Natural killer cell treated with Interleukin-12 subunit alpha and Interleukin-12 subunit beta and Interleukin-15 and Interleukin-18, amount 100 ng/mL, for 72 hours (primary cell): ENCODE measurements around the gene PIEZO2. TPM values are rescaled to one million over a fixed set of nuclear protein-coding genes. Genes with fewer than 3 reads are reported as not detected.
A peak's percentile ranks its signal among the peaks of the same experiment; 100 is the strongest.
"Not testable (repeated sequence)": the region's sequence is repeated elsewhere in the genome, so short reads cannot be mapped to it uniquely, and the experiment has no call there.

ENCODE experiments used
- ATAC-seq, 2 donors: fragments of 150-1000 bp; cut with Tn5 transposase in 1 of 2; sonication (Bioruptor Pico), chemical (Tn5 transposase) in 1 of 2; 2 replicates each; pipeline ENCODE4 v1.10.0; 2021
- DNase-seq: peaks from one replicate; pipeline ENCODE4 v3.0.0; 2022; ENCODE audit warnings: low spot score
- H3K27ac Mint-ChIP-seq, 2 donors: 1 replicate in 1 of 2; 2 replicates in 1 of 2; pipeline ENCODE4 v1.8.0; 2022; ENCODE audit warnings: mixed read lengths in 2 of 2, mild to moderate bottlenecking in 1 of 2, moderate library complexity in 1 of 2
- H3K27me3 Mint-ChIP-seq, 2 donors: 1 replicate in 1 of 2; 2 replicates in 1 of 2; pipeline ENCODE4 v1.8.0; 2022; ENCODE audit warnings: mixed read lengths in 2 of 2
- H3K36me3 Mint-ChIP-seq: one replicate; pipeline ENCODE4 v1.8.0; 2022; ENCODE audit warnings: mixed read lengths
- H3K4me1 Mint-ChIP-seq, 2 donors: 1 replicate in 1 of 2; 2 replicates in 1 of 2; pipeline ENCODE4 v1.8.0; 2022; ENCODE audit warnings: low read depth in 2 of 2, mixed read lengths in 2 of 2, mild to moderate bottlenecking in 1 of 2
- H3K4me3 Mint-ChIP-seq: one replicate; pipeline ENCODE4 v1.8.0; 2022; ENCODE audit warnings: mixed read lengths
- H3K9me3 Mint-ChIP-seq: 2 replicates; pipeline ENCODE4 v1.8.0; 2022; ENCODE audit warnings: mixed read lengths
- total RNA-seq, 2 donors: library from RNA; stranded (reverse); gene quantifications; one replicate each; pipeline ENCODE4 v1.2.3, GENCODE V29; 2022

The PIEZO2 gene
- total RNA-seq = not detected

DNA sequence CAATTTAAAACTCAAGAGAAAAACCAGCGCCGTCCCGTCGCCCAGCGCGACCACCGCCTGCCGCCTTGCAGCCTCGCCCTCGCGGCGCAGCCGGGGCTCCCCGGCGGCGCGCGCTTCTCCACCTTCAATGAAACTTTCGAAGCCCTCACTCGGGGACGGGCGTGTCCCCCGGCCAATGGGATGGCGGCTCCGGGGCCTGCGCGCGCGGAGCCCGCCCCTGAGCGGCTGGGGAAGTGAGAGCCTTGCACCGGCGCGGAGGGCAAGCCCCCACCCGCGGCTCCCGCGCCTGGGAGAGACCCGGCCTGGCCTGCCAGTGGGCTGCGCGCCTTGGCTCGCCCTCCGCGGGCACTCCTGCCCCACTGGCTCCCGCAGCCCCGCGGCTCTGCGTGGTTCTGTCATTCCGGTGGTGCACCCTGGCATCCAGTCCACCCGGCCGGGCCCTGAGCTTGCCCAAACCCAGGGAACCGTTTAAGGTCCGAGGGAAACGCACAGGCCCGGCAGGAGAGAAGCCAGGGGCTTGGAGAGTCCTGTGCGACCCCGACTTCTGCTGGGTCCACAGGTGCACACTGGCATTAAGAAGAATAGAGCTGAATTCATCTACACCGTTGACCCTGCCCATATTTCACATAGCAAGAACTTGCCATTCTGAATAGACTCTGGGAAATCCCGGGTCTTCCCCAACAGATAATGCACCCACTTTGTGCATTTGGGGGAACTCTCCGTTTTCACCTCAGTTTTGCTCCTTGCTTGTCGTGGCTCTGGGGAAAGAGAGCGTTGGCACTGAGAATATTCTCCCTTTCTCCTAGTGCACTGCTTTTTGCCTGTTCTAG is at the start of gene PIEZO2:
PIEZO2 (minus strand) TSS at position 129 of the 830 bp plus-strand sequence. CDS start 981 bp downstream, outside the sequence.
- no peak for DNase-seq
- no peaks in the 10 kb centered on the region for H3K4me1 Mint-ChIP-seq
- peak in 1 of 2 donors; percentile 35 for ATAC-seq
- H3K27me3 Mint-ChIP-seq = peaks cover 17 to 26% of the 10 kb centered on the region in 2 donors
- no peaks in the 10 kb centered on the region for H3K36me3 Mint-ChIP-seq
- no peak within 1 kb of the TSS for H3K27ac Mint-ChIP-seq
- H3K4me3 Mint-ChIP-seq = no peak within 1 kb of the TSS
- no peaks in the 10 kb centered on the region for H3K9me3 Mint-ChIP-seq

DNA sequence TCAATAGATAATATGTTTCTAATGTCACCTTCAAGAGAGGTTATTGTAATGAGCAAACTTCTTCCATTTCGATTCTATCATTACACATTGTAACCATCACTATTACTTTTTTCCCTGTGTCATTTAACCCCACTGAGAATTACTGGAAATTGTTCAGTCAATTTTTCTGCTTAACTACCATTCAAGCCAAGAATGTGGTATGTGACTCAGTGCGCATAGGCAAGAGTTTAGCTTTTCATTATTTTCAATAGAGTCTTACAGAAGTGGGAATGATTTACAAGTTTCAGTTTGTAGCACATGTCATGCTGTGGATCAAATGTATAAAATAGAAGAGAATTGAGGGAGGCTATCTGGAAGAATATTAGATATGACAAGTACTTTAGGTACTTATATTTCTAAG is 34.3 kb upstream of the PIEZO2 start:
- Mint-ChIP-seq H3K27me3 (no peaks in the 10 kb centered on the region), H3K27ac (no peak overlapping the region), H3K9me3 (peaks cover 3% of the 10 kb centered on the region), H3K4me1 (no peaks in the 10 kb centered on the region), H3K36me3 (no peaks in the 10 kb centered on the region), H3K4me3 (no peak overlapping the region)
- no peak for DNase-seq
- ATAC-seq = no peak

GRCh38 chr18:11181629-11182028 is 32.3 kb upstream of the PIEZO2 start:
- H3K27me3 Mint-ChIP-seq, H3K9me3 Mint-ChIP-seq, H3K4me1 Mint-ChIP-seq, ATAC-seq, DNase-seq, H3K36me3 Mint-ChIP-seq, H3K4me3 Mint-ChIP-seq, H3K27ac Mint-ChIP-seq: not testable (repeated sequence)

DNA sequence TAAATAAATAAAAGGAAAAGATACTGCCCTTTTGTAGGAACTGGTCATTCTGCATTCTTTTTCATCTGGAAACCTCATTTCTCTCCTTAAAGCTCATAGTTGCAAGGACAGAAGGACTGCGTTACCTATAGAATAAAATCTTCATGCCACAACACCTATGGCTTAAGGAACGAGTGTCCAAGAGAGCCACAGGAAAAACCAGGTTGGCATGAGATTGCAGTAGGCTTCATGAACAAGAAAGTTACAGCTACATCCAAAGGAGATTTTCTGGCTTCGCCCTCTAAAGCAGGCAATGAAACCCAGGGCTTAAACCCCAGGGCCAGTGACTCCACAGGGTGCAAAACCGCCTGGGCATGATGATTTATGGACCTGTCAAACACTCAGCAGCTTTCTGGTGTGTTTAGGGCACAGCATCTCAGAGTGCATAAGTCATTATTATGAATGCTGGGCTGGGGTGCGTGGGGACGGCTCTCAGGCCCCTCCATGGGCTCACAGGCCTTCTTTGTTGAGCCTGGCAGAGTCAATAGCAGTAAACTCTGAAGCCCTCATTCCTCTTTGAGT is 30.7 kb upstream of the PIEZO2 start:
- no peaks in the 10 kb centered on the region for H3K4me1 Mint-ChIP-seq
- no peaks in the 10 kb centered on the region for H3K36me3 Mint-ChIP-seq
- no peak overlapping the region for H3K4me3 Mint-ChIP-seq
- H3K27ac Mint-ChIP-seq = no peak overlapping the region
- H3K27me3 Mint-ChIP-seq = no peaks in the 10 kb centered on the region
- H3K9me3 Mint-ChIP-seq = no peaks in the 10 kb centered on the region
- ATAC-seq (no peak), DNase-seq (no peak)

- ATAC-seq = no peak
- H3K4me1 Mint-ChIP-seq = no peaks in the 10 kb centered on the region
- no peak overlapping the region for H3K27ac Mint-ChIP-seq
- H3K27me3 Mint-ChIP-seq = no peaks in the 10 kb centered on the region
- no peaks in the 10 kb centered on the region for H3K36me3 Mint-ChIP-seq
- no peak overlapping the region for H3K4me3 Mint-ChIP-seq
- DNase-seq = no peak
- no peaks in the 10 kb centered on the region for H3K9me3 Mint-ChIP-seq
These were observed 29.7 kb upstream of the PIEZO2 start for GRCh38 chr18:11178951-11179549.

GRCh38 chr18:11177382-11177781 is 28.0 kb upstream of the PIEZO2 start:
- DNase-seq (no peak), ATAC-seq (no peak)
- H3K4me1 Mint-ChIP-seq = no peaks in the 10 kb centered on the region
- no peaks in the 10 kb centered on the region for H3K9me3 Mint-ChIP-seq
- no peaks in the 10 kb centered on the region for H3K36me3 Mint-ChIP-seq
- H3K27ac Mint-ChIP-seq = no peak overlapping the region
- no peak overlapping the region for H3K4me3 Mint-ChIP-seq
- H3K27me3 Mint-ChIP-seq = no peaks in the 10 kb centered on the region

DNA sequence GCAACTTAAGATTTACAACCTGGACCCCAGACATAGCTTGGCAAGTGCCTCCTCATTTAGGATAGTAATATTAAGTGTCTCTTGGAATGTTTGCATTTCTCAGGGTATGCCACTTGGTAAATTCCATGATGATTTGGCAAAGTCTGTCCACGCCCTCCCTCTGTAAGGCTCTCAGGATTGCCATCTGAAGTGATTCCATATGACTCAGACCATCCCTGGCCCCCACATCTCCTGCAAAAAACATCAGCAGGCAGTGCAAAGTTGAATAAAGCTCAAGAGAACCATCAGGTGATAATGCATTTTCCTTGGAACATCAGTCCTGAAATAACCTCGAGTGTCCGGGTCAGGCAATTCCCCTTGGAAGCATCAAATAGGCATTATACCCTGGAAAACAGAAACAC is 27.1 kb upstream of the PIEZO2 start:
- ATAC-seq (no peak), DNase-seq (no peak)
- Mint-ChIP-seq H3K27ac (no peak overlapping the region), H3K4me1 (no peaks in the 10 kb centered on the region), H3K9me3 (no peaks in the 10 kb centered on the region), H3K27me3 (no peaks in the 10 kb centered on the region), H3K36me3 (no peaks in the 10 kb centered on the region), H3K4me3 (no peak overlapping the region)

GRCh38 chr18:11175266-11175979 is 26.1 kb upstream of the PIEZO2 start:
- H3K4me1 Mint-ChIP-seq = no peaks in the 10 kb centered on the region
- no peaks in the 10 kb centered on the region for H3K9me3 Mint-ChIP-seq
- H3K27ac Mint-ChIP-seq = no peak overlapping the region
- DNase-seq (no peak), ATAC-seq (no peak)
- no peaks in the 10 kb centered on the region for H3K27me3 Mint-ChIP-seq
- no peaks in the 10 kb centered on the region for H3K36me3 Mint-ChIP-seq
- no peak overlapping the region for H3K4me3 Mint-ChIP-seq

- not testable (repeated sequence) for H3K4me3 Mint-ChIP-seq, H3K36me3 Mint-ChIP-seq, H3K27ac Mint-ChIP-seq, H3K27me3 Mint-ChIP-seq, H3K9me3 Mint-ChIP-seq, ATAC-seq, DNase-seq, H3K4me1 Mint-ChIP-seq
These were observed 24.8 kb upstream of the PIEZO2 start for GRCh38 chr18:11174179-11174578.

DNA sequence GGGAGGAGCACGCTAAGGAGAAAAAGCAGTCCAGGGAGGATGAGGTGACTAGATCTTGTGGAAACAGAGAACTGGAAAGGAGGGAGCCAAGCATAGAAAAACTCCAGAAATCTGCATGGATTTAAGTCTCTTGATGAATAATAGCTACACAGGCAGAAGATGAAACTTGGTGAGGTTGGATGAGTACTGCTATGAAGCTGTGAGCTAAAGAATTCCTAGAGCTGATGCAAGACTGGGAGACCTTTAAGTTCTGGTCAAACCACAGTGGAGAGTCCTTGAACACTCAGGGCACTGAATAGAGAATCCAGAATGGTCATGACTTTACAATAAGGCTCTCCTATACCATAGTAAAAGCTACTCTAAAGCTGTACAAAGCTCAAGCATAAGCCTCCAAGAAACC is 18.4 kb upstream of the PIEZO2 start:
- DNase-seq = no peak
- Mint-ChIP-seq H3K27ac (no peak overlapping the region), H3K9me3 (peaks cover 9% of the 10 kb centered on the region), H3K36me3 (no peaks in the 10 kb centered on the region), H3K27me3 (peaks cover 12 to 17% of the 10 kb centered on the region in 2 donors), H3K4me3 (no peak overlapping the region), H3K4me1 (no peaks in the 10 kb centered on the region)
- no peak for ATAC-seq

GRCh38 chr18:11165952-11166351 is 16.6 kb upstream of the PIEZO2 start:
- Mint-ChIP-seq H3K36me3 (no peaks in the 10 kb centered on the region), H3K9me3 (peaks cover 9% of the 10 kb centered on the region), H3K27me3 (peaks cover 12 to 19% of the 10 kb centered on the region in 2 donors), H3K4me1 (no peaks in the 10 kb centered on the region), H3K27ac (no peak overlapping the region), H3K4me3 (no peak overlapping the region)
- DNase-seq = no peak
- no peak for ATAC-seq

DNA sequence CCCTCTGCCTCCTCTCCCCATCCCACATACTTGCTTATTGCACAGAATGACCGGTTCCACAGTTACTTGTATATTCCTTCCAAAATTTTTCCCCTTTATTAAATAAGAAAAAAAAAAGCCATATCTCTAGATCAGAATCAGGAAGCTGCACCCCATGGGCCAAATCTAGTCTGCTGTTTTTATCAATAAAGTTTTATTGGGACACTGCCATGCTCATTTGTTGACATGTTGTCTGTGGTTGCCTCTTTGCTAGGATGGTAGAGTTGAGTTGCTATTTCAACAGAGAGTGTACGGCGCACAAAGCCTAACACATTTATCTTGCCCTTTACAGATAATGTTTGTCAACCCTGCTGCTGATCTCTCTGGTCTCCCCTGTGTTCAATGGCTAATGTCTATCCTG is 15.8 kb upstream of the PIEZO2 start:
- peaks cover 12 to 19% of the 10 kb centered on the region in 2 donors for H3K27me3 Mint-ChIP-seq

GRCh38 chr18:11163665-11164064 is 14.3 kb upstream of the PIEZO2 start:
- H3K9me3 Mint-ChIP-seq = peaks cover 9% of the 10 kb centered on the region
- peaks cover 6 to 19% of the 10 kb centered on the region in 2 donors for H3K27me3 Mint-ChIP-seq
- no peaks in the 10 kb centered on the region for H3K36me3 Mint-ChIP-seq
- no peak for DNase-seq
- no peak overlapping the region for H3K4me3 Mint-ChIP-seq
- H3K4me1 Mint-ChIP-seq = no peaks in the 10 kb centered on the region
- no peak for ATAC-seq
- H3K27ac Mint-ChIP-seq = no peak overlapping the region

More for the DNA sequence above, 15.8 kb upstream of the PIEZO2 start:
- DNase-seq = no peak
- Mint-ChIP-seq H3K9me3 (peaks cover 9% of the 10 kb centered on the region), H3K4me1 (no peaks in the 10 kb centered on the region), H3K4me3 (no peak overlapping the region), H3K27ac (no peak overlapping the region), H3K36me3 (no peaks in the 10 kb centered on the region)
- ATAC-seq = no peak

GRCh38 chr18:11162889-11163288 is 13.5 kb upstream of the PIEZO2 start:
- no peak for DNase-seq
- Mint-ChIP-seq H3K4me1 (no peaks in the 10 kb centered on the region), H3K9me3 (peaks cover 9% of the 10 kb centered on the region), H3K4me3 (no peak overlapping the region), H3K36me3 (no peaks in the 10 kb centered on the region), H3K27me3 (peaks cover 4 to 19% of the 10 kb centered on the region in 2 donors), H3K27ac (no peak overlapping the region)
- no peak for ATAC-seq
